ENCODE measurements around the gene KRT4. TPM values are rescaled to one million over a fixed set of nuclear protein-coding genes. Genes with fewer than 3 reads are reported as not detected.

Gene KRT4
- total RNA-seq, 1 donor from 2014 or later = not detected

DNA sequence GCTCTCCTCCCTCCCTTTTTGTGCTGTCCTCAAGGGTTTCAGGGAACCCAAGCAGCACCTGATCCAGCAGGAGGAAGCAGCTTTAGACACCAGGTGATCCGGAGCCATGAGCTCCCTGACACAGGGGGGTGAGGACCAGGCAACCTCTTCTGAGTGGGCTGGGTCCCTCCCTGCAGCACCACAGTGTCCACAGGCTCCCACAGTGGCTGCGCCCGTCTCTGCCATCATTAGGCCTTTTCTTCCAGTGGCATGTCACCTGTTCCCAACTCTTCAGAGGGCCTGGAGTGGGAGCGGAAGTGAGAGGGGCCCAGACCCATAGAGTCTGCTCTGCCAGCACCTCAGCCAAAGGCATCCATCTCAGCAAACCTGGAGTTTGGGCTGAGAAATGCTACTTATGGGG, 36.4 kb downstream of the KRT4 start:
- Mint-ChIP-seq H3K4me1 (no peaks in the 10 kb centered on the region), H3K36me3 (ENCODE audit: low read depth) (no peaks in the 10 kb centered on the region), H3K4me3 (no peak overlapping the region), H3K27ac (ENCODE audit: unreplicated experiment) (peak overlapping the region; percentile 67), H3K27me3 (ENCODE audit: low read depth) (peaks cover 57% of the 10 kb centered on the region), H3K9me3 (no peaks in the 10 kb centered on the region)
- TF ChIP-seq, protein P1, sequence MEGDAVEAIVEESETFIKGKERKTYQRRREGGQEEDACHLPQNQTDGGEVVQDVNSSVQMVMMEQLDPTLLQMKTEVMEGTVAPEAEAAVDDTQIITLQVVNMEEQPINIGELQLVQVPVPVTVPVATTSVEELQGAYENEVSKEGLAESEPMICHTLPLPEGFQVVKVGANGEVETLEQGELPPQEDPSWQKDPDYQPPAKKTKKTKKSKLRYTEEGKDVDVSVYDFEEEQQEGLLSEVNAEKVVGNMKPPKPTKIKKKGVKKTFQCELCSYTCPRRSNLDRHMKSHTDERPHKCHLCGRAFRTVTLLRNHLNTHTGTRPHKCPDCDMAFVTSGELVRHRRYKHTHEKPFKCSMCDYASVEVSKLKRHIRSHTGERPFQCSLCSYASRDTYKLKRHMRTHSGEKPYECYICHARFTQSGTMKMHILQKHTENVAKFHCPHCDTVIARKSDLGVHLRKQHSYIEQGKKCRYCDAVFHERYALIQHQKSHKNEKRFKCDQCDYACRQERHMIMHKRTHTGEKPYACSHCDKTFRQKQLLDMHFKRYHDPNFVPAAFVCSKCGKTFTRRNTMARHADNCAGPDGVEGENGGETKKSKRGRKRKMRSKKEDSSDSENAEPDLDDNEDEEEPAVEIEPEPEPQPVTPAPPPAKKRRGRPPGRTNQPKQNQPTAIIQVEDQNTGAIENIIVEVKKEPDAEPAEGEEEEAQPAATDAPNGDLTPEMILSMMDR (conservative IDR thresholded peaks at IDR 0.05) = no peak
- no peak for DNase-seq (ENCODE audit: low read depth, low spot score)

GRCh38 chr12:52776913-52777395, 37.0 kb downstream of the KRT4 start, which contains the start of gene KRT76:
Gene KRT76 (minus strand): TSS chr12:52777345. CDS start chr12:52777291, 54 bp downstream.
- TF ChIP-seq, protein P1 (conservative IDR thresholded peaks at IDR 0.05) = no peak
- H3K9me3 Mint-ChIP-seq = no peaks in the 10 kb centered on the region
- H3K4me1 Mint-ChIP-seq = no peaks in the 10 kb centered on the region
- DNase-seq (ENCODE audit: low read depth, low spot score) = no peak
- peaks cover 52% of the 10 kb centered on the region for H3K27me3 Mint-ChIP-seq (ENCODE audit: low read depth)
- no peaks in the 10 kb centered on the region for H3K36me3 Mint-ChIP-seq (ENCODE audit: low read depth)
- H3K27ac Mint-ChIP-seq (ENCODE audit: unreplicated experiment) = peak within 1 kb of the TSS; percentile 67
- H3K4me3 Mint-ChIP-seq = no peak within 1 kb of the TSS

DNA sequence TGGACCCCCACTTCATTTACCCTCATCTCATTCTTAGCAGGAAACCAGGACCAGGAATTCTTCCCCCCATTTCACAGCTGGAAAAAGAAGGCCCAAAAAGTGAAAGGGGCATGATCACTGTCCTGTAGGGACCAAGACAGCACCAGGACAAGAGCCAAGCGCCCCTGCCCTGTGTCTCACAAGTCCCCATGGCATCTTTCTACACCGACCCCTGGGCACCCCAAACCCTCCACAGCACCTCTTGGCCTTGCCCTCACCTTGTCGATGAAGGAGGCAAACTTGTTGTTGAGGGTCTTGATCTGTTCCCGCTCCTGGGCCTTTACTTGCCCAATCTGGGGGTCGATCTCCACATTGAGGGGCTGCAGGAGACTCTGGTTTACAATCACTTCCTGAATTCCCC, 37.5 kb downstream of the KRT4 start:
- Mint-ChIP-seq H3K4me1 (no peaks in the 10 kb centered on the region), H3K27me3 (ENCODE audit: low read depth) (peaks cover 50% of the 10 kb centered on the region), H3K36me3 (ENCODE audit: low read depth) (no peaks in the 10 kb centered on the region), H3K9me3 (no peaks in the 10 kb centered on the region), H3K4me3 (no peak overlapping the region), H3K27ac (ENCODE audit: unreplicated experiment) (no peak overlapping the region)
- no peak for DNase-seq (ENCODE audit: low read depth, low spot score)
- TF ChIP-seq, protein P1 (conservative IDR thresholded peaks at IDR 0.05) = no peak

DNA sequence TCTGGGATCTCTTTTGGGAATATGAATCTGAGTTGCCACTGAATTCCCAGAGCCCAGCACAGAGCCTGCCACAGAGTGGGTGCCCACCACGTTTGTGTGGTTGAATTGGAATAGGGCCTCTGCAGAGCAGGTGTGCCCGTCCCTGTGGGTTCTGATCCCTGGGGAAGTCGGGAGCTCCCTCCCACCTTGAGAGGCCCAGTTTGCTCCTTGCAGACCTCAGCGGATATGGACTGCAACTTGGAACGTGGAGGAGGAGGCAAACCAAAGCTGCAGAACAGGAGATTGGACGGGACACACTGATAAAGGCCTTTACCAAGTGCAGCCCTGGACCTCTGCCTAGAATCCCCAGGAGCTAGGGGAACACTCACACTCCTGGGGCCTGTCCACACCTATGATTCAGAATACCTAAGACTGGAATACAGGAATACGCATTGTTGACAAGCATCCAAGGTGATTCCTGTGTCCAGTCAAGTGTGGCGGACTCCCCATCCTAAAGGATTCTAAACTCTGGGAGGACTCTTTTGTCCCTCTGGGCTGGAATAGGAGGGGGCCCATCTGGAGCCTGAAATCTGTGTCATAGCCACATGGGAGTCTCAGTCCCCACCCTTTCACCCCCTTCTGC, 39.2 kb downstream of the KRT4 start:
- no peaks in the 10 kb centered on the region for H3K4me1 Mint-ChIP-seq
- H3K9me3 Mint-ChIP-seq = peaks cover 3% of the 10 kb centered on the region

GRCh38 chr12:52772772-52773171, 41.1 kb downstream of the KRT4 start:
- no peak for DNase-seq (ENCODE audit: low read depth, low spot score)
- no peaks in the 10 kb centered on the region for H3K36me3 Mint-ChIP-seq (ENCODE audit: low read depth)
- no peak overlapping the region for H3K4me3 Mint-ChIP-seq
- H3K4me1 Mint-ChIP-seq = no peaks in the 10 kb centered on the region
- peaks cover 33% of the 10 kb centered on the region for H3K27me3 Mint-ChIP-seq (ENCODE audit: low read depth)
- H3K27ac Mint-ChIP-seq (ENCODE audit: unreplicated experiment) = no peak overlapping the region
- H3K9me3 Mint-ChIP-seq = peaks cover 3% of the 10 kb centered on the region
- TF ChIP-seq, protein P1 (conservative IDR thresholded peaks at IDR 0.05) = no peak

More for the DNA sequence above, 39.2 kb downstream of the KRT4 start:
- Mint-ChIP-seq H3K27me3 (ENCODE audit: low read depth) (peaks cover 49% of the 10 kb centered on the region), H3K36me3 (ENCODE audit: low read depth) (no peaks in the 10 kb centered on the region), H3K27ac (ENCODE audit: unreplicated experiment) (no peak overlapping the region), H3K4me3 (no peak overlapping the region)
- DNase-seq (ENCODE audit: low read depth, low spot score) = no peak
- TF ChIP-seq, protein P1 (conservative IDR thresholded peaks at IDR 0.05) = no peak
